Activated CD4-positive, alpha-beta T cell treated with anti-CD3 and anti-CD28 coated beads, Interleukin-10, Interleukin-2, amounts not matched to agents 100 ng/mL and 50 ng/mL, durations not matched to agents 16 hours and 8 hours (primary cell): ENCODE measurements around the gene RIMS1.
"Not testable (repeated sequence)": the region's sequence is repeated elsewhere in the genome, so short reads cannot be mapped to it uniquely, and the experiment has no call there.

Experiments
- DNase-seq: peaks from one replicate; pipeline ENCODE4 v3.0.0-alpha.2; 2020

RIMS1 gene

GRCh38 chr6:71994705-71995271 lies 108.4 kb downstream of the RIMS1 start:
- DNase-seq, result no peak

- DNase-seq, result no peak
Observed at GRCh38 chr6:71997341-71997740, 111.0 kb downstream of the RIMS1 start.

- no peak for DNase-seq
Observed at GRCh38 chr6:72002415-72002814, 116.1 kb downstream of the RIMS1 start.

GRCh38 chr6:72006591-72006990 lies 120.2 kb downstream of the RIMS1 start:
- DNase-seq, result not testable (repeated sequence)

GRCh38 chr6:72022830-72023229 lies 136.5 kb downstream of the RIMS1 start:
- DNase-seq, result no peak

- DNase-seq, result no peak
Observed at GRCh38 chr6:72031471-72031870, 145.1 kb downstream of the RIMS1 start.

- DNase-seq, result no peak
Observed at GRCh38 chr6:72032086-72032485, 145.7 kb downstream of the RIMS1 start.

GRCh38 chr6:72035486-72035885 lies 149.1 kb downstream of the RIMS1 start:
- no peak for DNase-seq

GRCh38 chr6:72035966-72036365 lies 149.6 kb downstream of the RIMS1 start:
- no peak for DNase-seq

- no peak for DNase-seq
Observed at GRCh38 chr6:72037006-72037405, 150.7 kb downstream of the RIMS1 start.

GRCh38 chr6:72040111-72040510 lies 153.8 kb downstream of the RIMS1 start:
- DNase-seq, result no peak

- DNase-seq, result no peak
Observed at GRCh38 chr6:72042088-72042487, 155.7 kb downstream of the RIMS1 start.

- no peak for DNase-seq
Observed at GRCh38 chr6:72048080-72048479, 161.7 kb downstream of the RIMS1 start.

- DNase-seq, result no peak
Observed at GRCh38 chr6:72049376-72049775, 163.0 kb downstream of the RIMS1 start.

GRCh38 chr6:72061286-72061685 lies 174.9 kb downstream of the RIMS1 start:
- DNase-seq, result no peak

GRCh38 chr6:72064399-72064975 lies 178.1 kb downstream of the RIMS1 start:
- DNase-seq, result no peak

- DNase-seq, result no peak
Observed at GRCh38 chr6:72078096-72078495, 191.7 kb downstream of the RIMS1 start.

- no peak for DNase-seq
Observed at GRCh38 chr6:72080260-72080941, 194.1 kb downstream of the RIMS1 start.

- DNase-seq, result no peak
Observed at GRCh38 chr6:72081871-72082270, 195.5 kb downstream of the RIMS1 start.

- DNase-seq, result no peak
Observed at GRCh38 chr6:72083976-72084375, 197.6 kb downstream of the RIMS1 start.

- DNase-seq, result peak; percentile 4
Observed at GRCh38 chr6:72084992-72085569, 198.7 kb downstream of the RIMS1 start.

GRCh38 chr6:72094506-72094905 lies 208.2 kb downstream of the RIMS1 start:
- DNase-seq, result no peak

GRCh38 chr6:72102561-72102960 lies 216.2 kb downstream of the RIMS1 start:
- DNase-seq, result no peak

- no peak for DNase-seq
Observed at GRCh38 chr6:72111611-72112010, 225.3 kb downstream of the RIMS1 start.
